ENCODE results near the gene DNAJC17. TPM values are rescaled to one million over a fixed set of nuclear protein-coding genes. Genes with fewer than 3 reads are reported as not detected.

Gene DNAJC17
- total and polyA plus RNA-seq, 2 of the 13 experiments (the other 11 are each of a cell fraction or from before 2014, with no cell fraction given), result 22.2 to 26.5 TPM

DNA sequence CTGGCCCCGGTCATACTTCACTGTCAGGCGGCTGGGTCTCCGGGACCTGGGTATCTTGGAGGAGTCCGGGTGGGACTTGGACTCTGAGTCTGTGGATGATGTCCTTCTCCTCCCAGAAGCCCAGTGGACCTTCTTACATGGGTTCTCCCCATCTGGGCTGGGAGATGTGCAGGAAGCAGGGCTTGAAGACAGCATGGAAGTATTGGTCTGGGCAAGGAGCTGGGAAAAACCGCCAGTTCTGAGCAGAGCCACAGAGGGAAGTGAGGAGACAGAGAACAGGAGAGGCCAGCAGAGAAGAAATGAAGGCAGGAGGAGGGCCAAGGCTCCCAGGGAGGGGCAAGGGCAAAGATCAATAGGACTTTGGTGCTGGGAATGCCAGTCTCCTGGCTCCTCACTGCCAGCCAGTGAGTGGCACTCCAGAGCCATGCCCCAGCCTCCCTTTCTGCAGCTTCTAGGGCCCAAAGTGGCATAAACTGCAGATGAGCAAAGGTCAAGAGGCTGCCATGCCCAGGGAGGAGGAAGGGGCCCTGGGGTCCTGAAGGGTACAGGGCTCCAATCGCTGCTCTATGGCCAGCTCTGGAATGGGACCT, 21.3 kb upstream of the DNAJC17 start, which contains the start of gene PPP1R14D:
PPP1R14D (minus strand) TSS at position 262 of the 590 bp plus-strand sequence; CDS start at position 195, 67 bp downstream.
- peak within 1 kb of the TSS; percentile 86 for H2AFZ ChIP-seq (ENCODE audit: low read length)
- FAIRE-seq (no peak), ATAC-seq (peak; percentile 14; the same call in 1 of the 3 replicates), DNase-seq (ENCODE audit: low spot score) (no peak)
- intact Hi-C loops (cut with micrococcal nuclease; ENCODE audit: unreplicated experiment), result no loop called here
- peak within 1 kb of the TSS; percentile 44 to 55 (median 51); a peak in 5 of 6 replicates for H3K4me3 ChIP-seq (replicated peaks in 1 of 3; ENCODE audit: insufficient read depth in 1 of 3, low read depth in 2 of 3, low read length in 3 of 3)
- no peaks in the 10 kb centered on the region for H4K20me1 ChIP-seq (ENCODE audit: insufficient read depth, low read length)
- H3K36me3 ChIP-seq (replicated peaks in 1 of 2; ENCODE audit: control insufficient read depth in 1 of 2, insufficient read depth in 2 of 2, low read length in 2 of 2), result no peaks in the 10 kb centered on the region
- in situ Hi-C loops (cut with HindIII; ENCODE audit: extremely low pct_ligation_motif_present, low pct_unique_long_range_greater_than_20kb), result no loop called here
- H3K79me2 ChIP-seq (ENCODE audit: insufficient read depth, low read length), result no peaks in the 10 kb centered on the region
- H3K27ac ChIP-seq (ENCODE audit: extremely low read length, insufficient read depth, low read length), result no peak within 1 kb of the TSS
- H3K9ac ChIP-seq (ENCODE audit: insufficient read depth, low read depth, low read length), result peak within 1 kb of the TSS; percentile 43
- no TSS peak for BruUV-seq (replicated peaks)
- WGBS (ENCODE audit: low lambda C conversion rate), result 75% methylated on average over 2 of the region's 6 CpGs
- H3K9me3 ChIP-seq (ENCODE audit: low read length), result no peaks in the 10 kb centered on the region
- ChIA-PET CTCF (ENCODE audit: low intra/inter-chr PET ratio, low total read pairs) (no interaction called here), POLR2A (interaction anchor here (0.9 to 1.3 kb wide), 3 partner anchors 19 to 22 kb away, joined by 3 read pairs; partner anchors contain the start of genes DNAJC17 and ZFYVE19)
- peak within 1 kb of the TSS; percentile 73 for H3K4me2 ChIP-seq (ENCODE audit: low read depth, low read length)
- peaks cover 66% of the 10 kb centered on the region for H3K4me1 ChIP-seq (ENCODE audit: insufficient read depth, low read length)
- peak; percentile 82; the same call in 1 of the 2 replicates for TF ChIP-seq HNRNPL (IDR thresholded peaks at IDR 0.05; ENCODE audit: low read depth, low read length)
- TF ChIP-seq NRL (CRISPR knock-in tag; IDR thresholded peaks at IDR 0.05; ENCODE audit: borderline replicate concordance), result peak; percentile 50; the same call in 1 of the 2 replicates
- TF ChIP-seq, protein P1, sequence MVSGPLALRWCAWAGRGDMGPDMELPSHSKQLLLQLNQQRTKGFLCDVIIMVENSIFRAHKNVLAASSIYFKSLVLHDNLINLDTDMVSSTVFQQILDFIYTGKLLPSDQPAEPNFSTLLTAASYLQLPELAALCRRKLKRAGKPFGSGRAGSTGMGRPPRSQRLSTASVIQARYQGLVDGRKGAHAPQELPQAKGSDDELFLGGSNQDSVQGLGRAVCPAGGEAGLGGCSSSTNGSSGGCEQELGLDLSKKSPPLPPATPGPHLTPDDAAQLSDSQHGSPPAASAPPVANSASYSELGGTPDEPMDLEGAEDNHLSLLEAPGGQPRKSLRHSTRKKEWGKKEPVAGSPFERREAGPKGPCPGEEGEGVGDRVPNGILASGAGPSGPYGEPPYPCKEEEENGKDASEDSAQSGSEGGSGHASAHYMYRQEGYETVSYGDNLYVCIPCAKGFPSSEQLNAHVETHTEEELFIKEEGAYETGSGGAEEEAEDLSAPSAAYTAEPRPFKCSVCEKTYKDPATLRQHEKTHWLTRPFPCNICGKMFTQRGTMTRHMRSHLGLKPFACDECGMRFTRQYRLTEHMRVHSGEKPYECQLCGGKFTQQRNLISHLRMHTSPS (CRISPR knock-in tag; IDR thresholded peaks at IDR 0.05; ENCODE audit: low read depth), result peak; percentile 77
- TF ChIP-seq, protein P2, sequence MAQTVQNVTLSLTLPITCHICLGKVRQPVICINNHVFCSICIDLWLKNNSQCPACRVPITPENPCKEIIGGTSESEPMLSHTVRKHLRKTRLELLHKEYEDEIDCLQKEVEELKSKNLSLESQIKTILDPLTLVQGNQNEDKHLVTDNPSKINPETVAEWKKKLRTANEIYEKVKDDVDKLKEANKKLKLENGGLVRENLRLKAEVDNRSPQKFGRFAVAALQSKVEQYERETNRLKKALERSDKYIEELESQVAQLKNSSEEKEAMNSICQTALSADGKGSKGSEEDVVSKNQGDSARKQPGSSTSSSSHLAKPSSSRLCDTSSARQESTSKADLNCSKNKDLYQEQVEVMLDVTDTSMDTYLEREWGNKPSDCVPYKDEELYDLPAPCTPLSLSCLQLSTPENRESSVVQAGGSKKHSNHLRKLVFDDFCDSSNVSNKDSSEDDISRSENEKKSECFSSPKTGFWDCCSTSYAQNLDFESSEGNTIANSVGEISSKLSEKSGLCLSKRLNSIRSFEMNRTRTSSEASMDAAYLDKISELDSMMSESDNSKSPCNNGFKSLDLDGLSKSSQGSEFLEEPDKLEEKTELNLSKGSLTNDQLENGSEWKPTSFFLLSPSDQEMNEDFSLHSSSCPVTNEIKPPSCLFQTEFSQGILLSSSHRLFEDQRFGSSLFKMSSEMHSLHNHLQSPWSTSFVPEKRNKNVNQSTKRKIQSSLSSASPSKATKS (CRISPR knock-in tag; IDR thresholded peaks at IDR 0.05), result no peak
- no peak for TF ChIP-seq TRIM24 (CRISPR knock-in tag; IDR thresholded peaks at IDR 0.05)
- TF ChIP-seq, protein P3, sequence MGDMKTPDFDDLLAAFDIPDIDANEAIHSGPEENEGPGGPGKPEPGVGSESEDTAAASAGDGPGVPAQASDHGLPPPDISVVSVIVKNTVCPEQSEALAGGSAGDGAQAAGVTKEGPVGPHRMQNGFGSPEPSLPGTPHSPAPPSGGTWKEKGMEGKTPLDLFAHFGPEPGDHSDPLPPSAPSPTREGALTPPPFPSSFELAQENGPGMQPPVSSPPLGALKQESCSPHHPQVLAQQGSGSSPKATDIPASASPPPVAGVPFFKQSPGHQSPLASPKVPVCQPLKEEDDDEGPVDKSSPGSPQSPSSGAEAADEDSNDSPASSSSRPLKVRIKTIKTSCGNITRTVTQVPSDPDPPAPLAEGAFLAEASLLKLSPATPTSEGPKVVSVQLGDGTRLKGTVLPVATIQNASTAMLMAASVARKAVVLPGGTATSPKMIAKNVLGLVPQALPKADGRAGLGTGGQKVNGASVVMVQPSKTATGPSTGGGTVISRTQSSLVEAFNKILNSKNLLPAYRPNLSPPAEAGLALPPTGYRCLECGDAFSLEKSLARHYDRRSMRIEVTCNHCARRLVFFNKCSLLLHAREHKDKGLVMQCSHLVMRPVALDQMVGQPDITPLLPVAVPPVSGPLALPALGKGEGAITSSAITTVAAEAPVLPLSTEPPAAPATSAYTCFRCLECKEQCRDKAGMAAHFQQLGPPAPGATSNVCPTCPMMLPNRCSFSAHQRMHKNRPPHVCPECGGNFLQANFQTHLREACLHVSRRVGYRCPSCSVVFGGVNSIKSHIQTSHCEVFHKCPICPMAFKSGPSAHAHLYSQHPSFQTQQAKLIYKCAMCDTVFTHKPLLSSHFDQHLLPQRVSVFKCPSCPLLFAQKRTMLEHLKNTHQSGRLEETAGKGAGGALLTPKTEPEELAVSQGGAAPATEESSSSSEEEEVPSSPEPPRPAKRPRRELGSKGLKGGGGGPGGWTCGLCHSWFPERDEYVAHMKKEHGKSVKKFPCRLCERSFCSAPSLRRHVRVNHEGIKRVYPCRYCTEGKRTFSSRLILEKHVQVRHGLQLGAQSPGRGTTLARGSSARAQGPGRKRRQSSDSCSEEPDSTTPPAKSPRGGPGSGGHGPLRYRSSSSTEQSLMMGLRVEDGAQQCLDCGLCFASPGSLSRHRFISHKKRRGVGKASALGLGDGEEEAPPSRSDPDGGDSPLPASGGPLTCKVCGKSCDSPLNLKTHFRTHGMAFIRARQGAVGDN (CRISPR knock-in tag; IDR thresholded peaks at IDR 0.05), result 0 out of 2 replicates have a peak, but pooled peaks have one; percentile 8
- no peaks in the 10 kb centered on the region for H3K27me3 ChIP-seq (ENCODE audit: control insufficient read depth in 1 of 2, insufficient read depth in 2 of 2, low read length in 2 of 2)

Data from HepG2 (cell line).